Activated CD4-positive, CD25-positive, alpha-beta regulatory T cell (primary cell): ENCODE data around the gene DOLK.
"Not testable (repeated sequence)": the region's sequence is repeated elsewhere in the genome, so short reads cannot be mapped to it uniquely, and the experiment has no call there.

ENCODE experiments used
- DNase-seq, 4 experiments: peaks; one replicate each; lab custom pipeline; 2025; lab: John Stamatoyannopoulos, UW

DOLK gene

GRCh38 chr9:128947527-128948301 lies at the start of gene DOLK, which contains the start of gene NUP188:
Gene DOLK, minus strand, starts transcription at chr9:128947603. Its CDS starts 300 bp downstream, at chr9:128947303.
Gene NUP188, plus strand, starts transcription at chr9:128947699. Its CDS starts 21 bp downstream, at chr9:128947720.
- DNase-seq, result peak; percentile 97 to 99 (median 98)

GRCh38 chr9:128995791-128996190 lies 48.4 kb upstream of the DOLK start:
- no peak for DNase-seq

DNA sequence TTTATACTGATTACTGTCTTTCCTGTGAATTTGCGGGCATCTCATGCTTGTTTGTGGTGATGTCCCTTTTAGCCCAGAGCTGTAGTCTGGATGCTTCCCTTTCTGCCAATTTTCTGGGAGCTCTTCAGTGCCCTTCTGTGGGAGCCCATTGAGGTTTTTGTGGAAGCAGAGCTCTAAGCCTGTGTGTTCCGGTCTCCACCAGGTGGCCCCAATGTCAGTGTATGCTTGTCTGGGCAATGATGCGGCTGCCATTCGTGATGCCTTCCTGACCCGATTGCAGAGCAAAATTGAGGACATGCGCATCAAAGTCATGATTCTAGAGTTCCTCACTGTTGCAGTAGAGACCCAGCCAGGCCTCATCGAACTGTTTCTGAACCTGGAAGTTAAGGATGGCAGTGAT lies 45.6 kb upstream of the DOLK start:
- no peak for DNase-seq

GRCh38 chr9:128987805-128988204 lies 40.4 kb upstream of the DOLK start:
- DNase-seq, result no peak

- DNase-seq, result no peak
These were observed 39.3 kb upstream of the DOLK start for GRCh38 chr9:128986671-128987070.

GRCh38 chr9:128983536-128983935 lies 36.1 kb upstream of the DOLK start:
- no peak for DNase-seq

GRCh38 chr9:128979111-128979510 lies 31.7 kb upstream of the DOLK start:
- no peak for DNase-seq

GRCh38 chr9:128972956-128973355 lies 25.6 kb upstream of the DOLK start:
- no peak for DNase-seq

- no peak for DNase-seq
These were observed 22.1 kb upstream of the DOLK start for GRCh38 chr9:128969491-128969890.

- not testable (repeated sequence) for DNase-seq
These were observed 14.0 kb upstream of the DOLK start for GRCh38 chr9:128961403-128961802.

DNA sequence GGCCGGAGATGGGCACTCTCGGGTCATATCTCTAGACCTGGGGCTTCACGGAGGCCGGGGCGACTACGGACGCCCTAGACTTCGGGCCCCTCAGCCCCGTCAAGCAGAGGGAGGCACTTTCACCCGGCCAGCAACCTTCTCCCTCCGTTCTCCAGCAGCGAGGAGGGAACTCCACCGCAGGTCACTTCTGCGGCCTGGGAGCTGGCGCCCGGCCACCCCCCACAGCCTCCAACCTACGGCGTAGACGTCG lies 201 bp downstream of the DOLK start:
- DNase-seq, result no peak

DNA sequence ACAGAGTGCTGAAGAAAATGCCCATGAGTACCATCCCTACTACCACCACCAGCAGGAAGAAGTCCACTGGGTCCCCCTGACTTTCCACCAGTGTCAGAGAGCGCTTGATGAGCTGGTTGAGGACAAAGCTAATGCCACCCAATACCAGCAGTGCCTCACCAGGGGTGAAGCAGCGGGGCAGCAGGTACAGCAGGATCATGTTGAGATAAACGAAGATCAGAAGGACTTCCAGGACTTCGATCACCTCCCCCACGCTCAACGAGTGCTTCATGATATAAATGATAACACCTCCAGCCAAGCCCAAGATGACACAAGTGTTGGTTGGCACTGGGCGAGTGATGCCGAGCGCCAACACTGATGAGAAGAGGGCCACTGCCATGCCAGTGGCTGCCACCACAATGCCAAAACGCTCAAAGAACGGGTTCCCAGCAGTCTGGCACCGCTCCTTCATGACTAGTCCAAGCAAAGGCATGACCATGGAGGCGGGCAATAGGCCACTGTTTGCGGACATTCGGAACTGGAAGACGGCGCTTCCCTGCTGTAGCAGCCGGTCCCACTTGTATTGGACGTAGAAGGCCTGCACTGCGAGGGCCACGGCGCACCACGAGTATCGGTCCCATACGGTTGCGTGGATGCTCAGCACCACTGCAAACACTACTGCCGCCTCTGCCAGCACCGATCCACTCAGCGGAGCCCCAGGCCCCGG lies 679 bp downstream of the DOLK start:
- no peak for DNase-seq

DNA sequence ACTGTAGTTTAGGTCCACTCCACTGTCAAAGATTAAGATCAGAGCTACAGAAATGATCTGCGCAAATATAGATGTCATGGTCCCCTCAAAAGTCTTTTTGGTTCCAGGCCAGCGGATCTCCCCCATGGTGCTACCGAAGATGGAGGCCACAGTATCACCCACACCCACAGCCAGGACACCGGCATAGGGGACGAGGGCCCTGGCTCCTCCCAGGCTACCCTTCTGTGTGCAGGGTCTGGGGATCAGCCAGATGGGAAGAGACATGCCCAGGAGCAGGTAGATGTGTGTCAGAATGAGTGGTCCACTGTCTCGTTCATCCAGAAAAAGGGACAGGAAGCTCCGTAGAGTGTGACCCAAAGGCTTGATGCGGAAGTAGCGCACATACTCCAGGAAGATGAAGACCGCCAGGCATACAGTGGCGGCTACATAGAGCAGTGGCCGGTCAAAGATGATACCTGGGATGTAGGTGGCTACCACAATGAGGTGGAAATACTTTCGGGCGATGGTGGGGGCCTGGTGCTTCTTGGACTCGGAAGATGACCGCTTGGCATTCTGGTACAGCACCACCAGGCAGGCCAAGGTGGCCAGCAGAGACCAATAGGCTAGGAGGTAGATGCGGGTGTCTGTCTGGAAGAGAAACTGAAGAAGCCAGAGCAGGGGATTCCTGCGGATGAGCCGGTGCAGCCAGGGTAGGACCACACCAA lies 1.5 kb downstream of the DOLK start:
- DNase-seq, result no peak

GRCh38 chr9:128944966-128945365 lies 2.4 kb downstream of the DOLK start:
- not testable (repeated sequence) for DNase-seq

DNA sequence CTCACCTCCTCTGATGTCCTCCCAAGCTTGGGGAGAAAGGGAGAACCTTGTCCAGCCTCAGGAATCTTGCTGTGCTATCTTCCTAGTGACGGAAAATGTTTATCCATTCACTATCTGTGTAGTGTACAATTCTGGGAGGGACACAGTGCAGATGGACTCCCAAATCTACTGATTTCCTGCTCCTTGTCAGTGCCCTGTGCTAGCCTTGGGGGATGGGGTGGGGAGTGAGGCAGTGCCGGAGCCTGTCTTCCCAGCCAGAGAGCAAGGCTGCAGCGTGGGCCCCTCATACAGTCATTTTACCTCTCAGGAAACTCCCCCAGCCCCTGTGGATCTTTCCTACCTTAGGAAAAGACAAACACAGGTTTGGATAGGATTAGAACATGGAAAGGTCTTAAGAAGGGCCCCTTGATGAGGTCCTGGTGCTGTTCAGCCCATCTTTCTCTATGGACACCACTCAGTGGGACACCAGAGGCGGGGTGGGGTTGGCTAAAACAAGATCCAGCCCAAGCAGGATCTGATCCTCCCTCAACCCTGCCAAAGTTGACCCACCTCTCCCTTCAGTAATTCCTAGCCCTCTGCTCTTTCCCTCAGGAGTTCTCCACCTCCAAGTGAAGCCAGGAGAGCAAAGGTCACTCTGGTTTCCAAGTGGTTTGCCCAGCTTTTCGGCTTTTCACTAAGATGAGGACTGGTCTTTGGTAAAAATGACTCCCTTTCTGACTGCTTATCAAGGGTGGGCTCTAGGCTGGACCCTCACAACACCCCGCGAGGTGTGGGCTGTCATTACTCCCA lies 3.4 kb downstream of the DOLK start:
- no peak for DNase-seq

DNA sequence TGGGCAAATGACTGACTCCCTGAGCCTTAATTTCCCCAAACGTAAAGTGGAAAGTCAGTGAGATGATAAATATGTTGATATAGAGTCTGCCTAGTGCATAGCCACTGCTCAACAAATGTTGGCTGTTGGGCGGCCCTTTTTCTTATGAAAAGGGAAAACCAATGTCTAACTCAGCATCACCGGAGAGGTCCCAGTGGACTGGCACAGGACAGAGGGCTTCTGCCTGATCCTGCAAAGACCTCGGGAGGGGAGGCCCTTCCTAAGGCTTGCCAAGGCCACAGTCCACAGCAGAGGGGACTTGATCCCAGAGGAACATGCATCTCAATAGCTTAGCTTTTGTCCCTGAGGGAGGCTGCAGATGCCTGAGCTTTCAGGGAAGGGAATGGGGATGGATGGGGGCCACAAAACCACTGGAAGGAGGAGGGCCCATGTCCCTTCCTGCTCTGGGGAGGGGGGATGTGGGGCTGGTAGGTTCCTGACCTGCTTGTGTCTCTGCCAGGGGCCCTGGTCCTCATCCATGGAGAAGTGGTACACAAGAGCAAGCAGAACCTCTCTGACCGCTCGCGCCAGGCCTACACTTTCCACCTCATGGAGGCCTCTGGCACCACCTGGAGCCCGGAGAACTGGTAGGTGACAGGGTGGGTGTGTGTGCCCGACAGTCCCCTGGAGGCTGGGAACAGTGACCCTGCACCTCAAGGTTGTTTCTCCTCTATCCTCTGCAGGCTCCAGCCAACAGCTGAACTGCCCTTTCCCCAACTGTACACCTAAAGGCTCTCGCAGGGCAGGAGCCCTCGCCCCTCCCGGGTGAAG lies 6.3 kb downstream of the DOLK start:
- DNase-seq, result no peak

DNA sequence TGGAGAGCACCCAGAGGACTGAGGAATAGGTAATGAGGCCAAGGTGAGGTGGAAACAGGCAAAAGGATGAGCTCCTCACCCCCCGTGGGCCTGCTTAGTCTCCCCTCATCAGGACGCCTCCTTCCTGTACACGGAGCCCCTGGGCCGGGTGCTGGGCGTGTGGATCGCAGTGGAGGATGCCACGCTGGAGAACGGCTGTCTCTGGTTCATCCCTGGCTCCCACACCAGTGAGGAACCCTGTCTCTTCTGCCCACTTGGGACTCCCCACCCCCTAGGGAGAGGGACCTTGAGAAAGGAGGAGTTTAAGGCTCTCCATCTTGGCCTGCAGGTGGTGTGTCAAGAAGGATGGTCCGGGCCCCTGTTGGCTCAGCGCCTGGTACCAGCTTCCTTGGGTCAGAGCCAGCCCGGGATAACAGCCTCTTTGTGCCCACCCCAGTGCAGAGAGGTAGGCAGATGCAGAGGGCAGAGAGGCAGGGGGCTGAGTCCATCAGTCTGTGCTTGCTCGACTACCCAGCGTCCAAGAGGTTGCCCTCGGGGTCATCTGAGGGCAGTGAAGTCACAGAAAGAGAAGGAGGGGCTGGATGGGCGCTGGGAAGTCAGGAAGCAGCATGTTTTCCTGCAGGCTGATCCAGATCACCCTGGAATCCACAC lies 7.0 kb downstream of the DOLK start:
- no peak for DNase-seq

GRCh38 chr9:128937310-128938165 lies 9.9 kb downstream of the DOLK start:
- no peak for DNase-seq

DNA sequence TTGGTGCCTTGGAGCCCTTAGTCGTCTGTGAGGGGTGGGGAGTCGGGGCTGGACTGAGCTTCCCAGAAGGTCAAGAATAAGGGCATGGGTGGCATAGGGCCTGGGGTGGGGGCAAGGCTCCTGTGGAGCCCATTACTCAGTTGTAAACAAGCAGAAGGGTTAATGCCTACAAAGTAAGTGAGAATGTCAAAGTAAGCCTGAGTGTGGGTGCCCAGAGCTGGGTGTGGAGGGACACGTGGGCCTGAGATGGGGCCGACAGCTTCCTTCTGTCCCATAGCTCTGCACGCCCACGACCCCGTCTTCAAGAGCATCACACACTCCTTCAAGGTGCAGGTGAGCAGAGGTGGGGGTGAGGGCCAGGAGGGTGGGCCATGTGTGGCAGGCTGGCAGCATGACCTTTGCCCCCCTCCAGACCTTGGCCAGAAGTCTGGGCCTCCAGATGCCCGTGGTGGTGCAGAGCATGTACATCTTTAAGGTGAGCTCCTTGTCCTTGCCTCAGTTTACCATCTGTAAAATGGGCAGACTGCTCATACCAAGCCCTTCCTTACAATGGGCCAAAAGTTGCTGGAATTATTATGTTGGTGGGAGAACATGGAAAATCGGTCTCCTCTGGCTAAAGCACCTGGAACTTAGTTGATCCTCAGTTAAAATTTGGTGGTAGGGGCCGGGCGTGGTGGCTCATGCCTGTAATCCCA lies 11.1 kb downstream of the DOLK start:
- DNase-seq, result no peak
